Body of pancreas (tissue), 4 donors: ENCODE data around the gene ABL2. TPM values are rescaled to one million over a fixed set of nuclear protein-coding genes. Genes with fewer than 3 reads are reported as not detected.
"Not testable (repeated sequence)": the region's sequence is repeated elsewhere in the genome, so short reads cannot be mapped to it uniquely, and the experiment has no call there.

Experiments used
- ATAC-seq: fragments of 150-250 bp; one replicate; pipeline ENCODE4 v1.9.1; 2016
- DNase-seq, 4 donors: peaks; one replicate each; pipeline ENCODE4 v3.0.0-alpha.2; 2019
- H3K27ac ChIP-seq, 4 donors: fragments of 200-600 bp; sonication (generic); 1 replicate in 3 of 4; 2 replicates in 1 of 4; pipeline versions ENCODE4 v1.5.1 to v1.6.1; 2016 to 2019; ENCODE audit warnings: mild to moderate bottlenecking in 1 of 4, mixed read lengths in 1 of 4, moderate library complexity in 1 of 4
- H3K27me3 ChIP-seq, 2 donors: fragments of 200-600 bp; sonication (generic); one replicate each; pipeline ENCODE4 v1.6.0; 2016; ENCODE audit warnings: mild to moderate bottlenecking in 1 of 2
- H3K36me3 ChIP-seq, 2 donors: fragments of 200-600 bp; sonication (generic); replicated peaks in 1 of 2; 2 replicates each; pipeline ENCODE4 v1.5.1; 2016; ENCODE audit warnings: low read depth in 2 of 2; ENCODE audit not compliant: insufficient read depth in 1 of 2
- H3K4me1 ChIP-seq: fragments of 200-600 bp; sonication (generic); one replicate; pipeline ENCODE4 v1.6.0; 2016
- H3K4me3 ChIP-seq, 2 donors: fragments of 200-600 bp; sonication (generic); 1 replicate in 1 of 2; 2 replicates in 1 of 2; pipeline ENCODE4 v1.5.1; 2016 to 2019
- H3K9me3 ChIP-seq, 3 donors: fragments of 200-600 bp; sonication (generic); 1 replicate in 2 of 3; 2 replicates in 1 of 3; pipeline ENCODE4 v1.5.1; 2016
- CTCF ChIP-seq, 7 experiments: fragments of 450-650 bp in 4 of 7; fragments of 200-600 bp in 3 of 7; sonication (generic) in 3 of 7; IDR thresholded peaks; one replicate each; pipeline ENCODE4 v1.5.1; 2016 to 2019; ENCODE audit warnings: antibody characterized with exemption in 7 of 7
- POLR2A ChIP-seq, 3 donors: fragments of 450-650 bp; IDR thresholded peaks; one replicate each; pipeline ENCODE4 v1.6.1; 2016; ENCODE audit warnings: antibody characterized with exemption in 3 of 3, mild to moderate bottlenecking in 2 of 3
- WGBS, 2 donors: methylation state at CpG; one replicate each; pipeline ENCODE4 v1.1.5; 2017; 5-methylcytosine and 5-hydroxymethylcytosine counted together
- intact Hi-C: fragments of 100-400 bp; cut with DNase I; formaldehyde crosslinking; loops from one replicate; pipeline ENCODE4 v1.15.1; 2023
- total RNA-seq, 2 donors: library from RNA; depleted of rRNA; stranded (reverse); fragments of >200 nt; gene quantifications; one replicate each; pipeline ENCODE4 v1.1.0, GENCODE V29; 2016

ABL2 gene
- total RNA-seq, 2 donors from 2014 or later, result 10.1 to 12.5 TPM

- 92 to 97% methylated on average over 4 of the region's 4 CpGs for WGBS, 2 donors
- ATAC-seq (no peak), DNase-seq (no peak)
- H3K4me3 ChIP-seq, result no peak overlapping the region
- peaks cover 27% of the 10 kb centered on the region for H3K4me1 ChIP-seq
- intact Hi-C loops, result no loop called here
- H3K9me3 ChIP-seq, result no peaks in the 10 kb centered on the region
- no peak for TF ChIP-seq CTCF (IDR thresholded peaks at IDR 0.05)
- TF ChIP-seq POLR2A (IDR thresholded peaks at IDR 0.05), result no peak
- H3K36me3 ChIP-seq, result no peaks in the 10 kb centered on the region
- H3K27ac ChIP-seq, result no peak overlapping the region
- no peaks in the 10 kb centered on the region for H3K27me3 ChIP-seq
These were observed 24.2 kb downstream of the ABL2 start for GRCh38 chr1:179205284-179205683.

GRCh38 chr1:179202161-179202560 lies 27.3 kb downstream of the ABL2 start:
- WGBS, 2 donors, result 79 to 90% methylated on average over 1 of the region's 1 CpG
- no peaks in the 10 kb centered on the region for H3K36me3 ChIP-seq
- intact Hi-C loops, result no loop called here
- DNase-seq (no peak), ATAC-seq (no peak)
- no peaks in the 10 kb centered on the region for H3K9me3 ChIP-seq
- no peak for TF ChIP-seq CTCF (IDR thresholded peaks at IDR 0.05)
- no peak for TF ChIP-seq POLR2A (IDR thresholded peaks at IDR 0.05)
- no peaks in the 10 kb centered on the region for H3K27me3 ChIP-seq
- peaks cover 8% of the 10 kb centered on the region for H3K4me1 ChIP-seq
- H3K27ac ChIP-seq, result no peak overlapping the region
- no peak overlapping the region for H3K4me3 ChIP-seq

GRCh38 chr1:179200586-179200985 lies 28.9 kb downstream of the ABL2 start:
- WGBS, 2 donors, result 93 to 94% methylated on average over 2 of the region's 2 CpGs
- intact Hi-C loops, result no loop called here
- Histone ChIP-seq H3K27ac (no peak overlapping the region), H3K4me3 (no peak overlapping the region), H3K9me3 (no peaks in the 10 kb centered on the region), H3K4me1 (no peaks in the 10 kb centered on the region), H3K27me3 (no peaks in the 10 kb centered on the region), H3K36me3 (no peaks in the 10 kb centered on the region)
- no peak for TF ChIP-seq CTCF (IDR thresholded peaks at IDR 0.05)
- no peak for TF ChIP-seq POLR2A (IDR thresholded peaks at IDR 0.05)
- ATAC-seq (no peak), DNase-seq (no peak)

- DNase-seq (no peak), ATAC-seq (no peak)
- Histone ChIP-seq H3K4me1 (no peaks in the 10 kb centered on the region), H3K27ac (no peak overlapping the region), H3K4me3 (no peak overlapping the region), H3K27me3 (no peaks in the 10 kb centered on the region), H3K9me3 (no peaks in the 10 kb centered on the region), H3K36me3 (no peaks in the 10 kb centered on the region)
- intact Hi-C loops, result no loop called here
- TF ChIP-seq CTCF (IDR thresholded peaks at IDR 0.05), result no peak
- no peak for TF ChIP-seq POLR2A (IDR thresholded peaks at IDR 0.05)
- 88 to 91% methylated on average over 14 of the region's 14 CpGs for WGBS, 2 donors
These were observed 31.7 kb downstream of the ABL2 start for GRCh38 chr1:179197690-179198297.

GRCh38 chr1:179195857-179196256 lies 33.6 kb downstream of the ABL2 start:
- H3K27me3 ChIP-seq, H3K4me3 ChIP-seq, H3K27ac ChIP-seq, H3K9me3 ChIP-seq, intact Hi-C loops, DNase-seq, H3K4me1 ChIP-seq, ATAC-seq, H3K36me3 ChIP-seq: not testable (repeated sequence)
- 75 to 81% methylated on average over 5 of the region's 5 CpGs for WGBS, 2 donors
